Mucosa of descending colon (tissue), 3 donors: ENCODE measurements around the gene IRAK4. TPM values are rescaled to one million over a fixed set of nuclear protein-coding genes. Genes with fewer than 3 reads are reported as not detected.

Experiments used
- ATAC-seq: fragments of 200-7000 bp; cut with Tn5 transposase; one replicate; pipeline ENCODE4 v1.9.1; 2020; ENCODE audit warnings: mild to moderate bottlenecking, moderate library complexity
- DNase-seq, 3 donors: peaks; one replicate each; pipeline ENCODE4 v3.0.0-alpha.2; 2020
- H3K36me3 ChIP-seq: fragments of 200-600 bp; one replicate; pipeline ENCODE4 v1.8.0; 2021; ENCODE audit warnings: low read depth, mild to moderate bottlenecking
- H3K4me1 ChIP-seq: fragments of 200-600 bp; one replicate; pipeline ENCODE4 v1.8.0; 2021; ENCODE audit warnings: low read depth, mild to moderate bottlenecking
- H3K4me3 ChIP-seq: fragments of 200-600 bp; one replicate; pipeline ENCODE4 v1.8.0; 2021; ENCODE audit warnings: mild to moderate bottlenecking
- H3K9me3 ChIP-seq: fragments of 200-600 bp; one replicate; pipeline ENCODE4 v1.8.0; 2021; ENCODE audit warnings: mild to moderate bottlenecking
- intact Hi-C, 2 donors: fragments of 100-400 bp; cut with DNase I in 1 of 2; cut with micrococcal nuclease in 1 of 2; formaldehyde crosslinking; loops; one replicate each; pipeline versions ENCODE4 v1.11.0 to v1.11.1; 2022; cut with DNase I, micrococcal nuclease
- total RNA-seq, 3 donors: library from RNA; stranded (reverse); fragmentation: NEBNext Ultra II Directional in 2 of 3; extraction: Animal tissue kit (Norgen Biotek cat#: 25700) in 2 of 3; gene quantifications; one replicate each; pipeline versions ENCODE4 v1.2.1 to v1.2.4, GENCODE V29; 2021 to 2023
- TF ChIP-seq, protein P1 (sequence below): fragments of 200-600 bp; IDR thresholded peaks from one replicate; pipeline ENCODE4 v1.8.0; 2022; ENCODE audit warnings: antibody characterized with exemption, mild to moderate bottlenecking
- donor health status: DM: no; HTN: no; CAD: no; lungs with moderate emphysema.
- donor health status: DM: no; HTN: no; CAD: no.
- donor health status: DM: no; HTN: yes; CAD: no.

Gene IRAK4
- total RNA-seq, 3 donors from 2014 or later: 20.8 to 22.0 (median 20.9) TPM

DNA sequence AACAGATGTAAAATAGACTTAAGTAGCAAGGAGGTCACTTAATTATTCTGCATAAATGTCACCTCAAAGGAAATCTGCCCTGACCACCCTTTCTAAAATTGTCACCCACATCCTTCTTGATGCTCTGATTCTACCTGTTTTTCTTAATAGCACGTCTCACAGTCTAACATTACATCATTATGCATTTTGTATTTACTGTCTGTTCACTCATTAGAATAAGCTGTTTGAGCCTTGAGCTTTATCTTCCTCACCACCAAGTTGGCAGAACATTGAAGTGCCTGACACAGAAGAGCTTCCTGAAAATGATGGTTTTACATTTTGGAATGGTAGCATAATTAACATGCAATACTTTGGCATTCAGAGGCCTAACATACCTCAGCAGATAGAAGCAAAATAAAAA is 68.3 kb downstream of the IRAK4 start:
- no peak for DNase-seq
- intact Hi-C loops: no loop called here
- Histone ChIP-seq H3K9me3 (no peaks in the 10 kb centered on the region), H3K4me3 (no peak overlapping the region), H3K36me3 (no peaks in the 10 kb centered on the region), H3K4me1 (no peaks in the 10 kb centered on the region)
- TF ChIP-seq, protein P1, sequence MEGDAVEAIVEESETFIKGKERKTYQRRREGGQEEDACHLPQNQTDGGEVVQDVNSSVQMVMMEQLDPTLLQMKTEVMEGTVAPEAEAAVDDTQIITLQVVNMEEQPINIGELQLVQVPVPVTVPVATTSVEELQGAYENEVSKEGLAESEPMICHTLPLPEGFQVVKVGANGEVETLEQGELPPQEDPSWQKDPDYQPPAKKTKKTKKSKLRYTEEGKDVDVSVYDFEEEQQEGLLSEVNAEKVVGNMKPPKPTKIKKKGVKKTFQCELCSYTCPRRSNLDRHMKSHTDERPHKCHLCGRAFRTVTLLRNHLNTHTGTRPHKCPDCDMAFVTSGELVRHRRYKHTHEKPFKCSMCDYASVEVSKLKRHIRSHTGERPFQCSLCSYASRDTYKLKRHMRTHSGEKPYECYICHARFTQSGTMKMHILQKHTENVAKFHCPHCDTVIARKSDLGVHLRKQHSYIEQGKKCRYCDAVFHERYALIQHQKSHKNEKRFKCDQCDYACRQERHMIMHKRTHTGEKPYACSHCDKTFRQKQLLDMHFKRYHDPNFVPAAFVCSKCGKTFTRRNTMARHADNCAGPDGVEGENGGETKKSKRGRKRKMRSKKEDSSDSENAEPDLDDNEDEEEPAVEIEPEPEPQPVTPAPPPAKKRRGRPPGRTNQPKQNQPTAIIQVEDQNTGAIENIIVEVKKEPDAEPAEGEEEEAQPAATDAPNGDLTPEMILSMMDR: no peak
- no peak for ATAC-seq

- peaks cover 5% of the 10 kb centered on the region for H3K4me1 ChIP-seq
- intact Hi-C loops: no loop called here
- H3K9me3 ChIP-seq: no peaks in the 10 kb centered on the region
- no peaks in the 10 kb centered on the region for H3K36me3 ChIP-seq
- DNase-seq: no peak
- ATAC-seq: no peak
- TF ChIP-seq, protein P1: no peak
- no peak overlapping the region for H3K4me3 ChIP-seq
These were observed 73.9 kb downstream of the IRAK4 start for GRCh38 chr12:43832463-43833168.

DNA sequence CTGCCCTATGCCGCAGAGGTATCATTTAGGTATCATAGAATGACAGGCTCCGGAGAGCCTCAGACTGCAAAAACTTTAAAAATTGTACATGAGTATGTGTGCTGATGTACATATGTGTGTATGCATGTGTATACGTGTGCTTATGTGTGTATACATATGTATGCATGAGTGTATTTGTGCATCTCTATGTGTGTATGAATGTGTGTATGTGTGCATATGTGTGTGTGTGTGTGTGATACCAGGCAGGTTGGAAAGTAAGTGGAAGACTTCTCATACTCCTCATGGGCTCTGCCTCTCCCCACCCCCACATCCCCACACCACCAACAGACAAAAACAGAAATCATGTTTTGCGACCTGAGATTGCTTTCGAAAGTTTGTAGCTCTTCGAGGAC is 76.5 kb downstream of the IRAK4 start:
- Histone ChIP-seq H3K4me3 (peak overlapping the region; percentile 65), H3K36me3 (no peaks in the 10 kb centered on the region), H3K9me3 (no peaks in the 10 kb centered on the region), H3K4me1 (peaks cover 5% of the 10 kb centered on the region)
- DNase-seq: no peak
- ATAC-seq: peak; percentile 7
- intact Hi-C loops: loop anchor here in 1 of 2 donors (5.0 kb wide), 1 partner anchor 78 kb away; the partner anchor contains the start of genes IRAK4 and PUS7L
- TF ChIP-seq, protein P1: no peak

GRCh38 chr12:43835656-43836474 is 77.1 kb downstream of the IRAK4 start, which contains the start of gene TMEM117:
Gene TMEM117 (plus strand): TSS chr12:43836081.
- TF ChIP-seq, protein P1: no peak
- Histone ChIP-seq H3K36me3 (no peaks in the 10 kb centered on the region), H3K4me3 (peak within 1 kb of the TSS; percentile 65), H3K9me3 (no peaks in the 10 kb centered on the region), H3K4me1 (peaks cover 5% of the 10 kb centered on the region)
- DNase-seq (peak; percentile 69 to 82 (median 82)), ATAC-seq (peak; percentile 92)
- intact Hi-C loops: loop anchor here in 1 of 2 donors (5.0 kb wide), 1 partner anchor 79 kb away; the partner anchor contains the start of genes IRAK4 and PUS7L

GRCh38 chr12:43836475-43836989 is 77.8 kb downstream of the IRAK4 start:
- Histone ChIP-seq H3K4me1 (peaks cover 5% of the 10 kb centered on the region), H3K4me3 (peak overlapping the region; percentile 65), H3K9me3 (no peaks in the 10 kb centered on the region), H3K36me3 (no peaks in the 10 kb centered on the region)
- intact Hi-C loops: loop anchor here in 1 of 2 donors (5.0 kb wide), 1 partner anchor 79 kb away; the partner anchor contains the start of genes IRAK4 and PUS7L
- TF ChIP-seq, protein P1: no peak
- peak; percentile 71 for ATAC-seq
- DNase-seq: peak in 1 of 3 donors; percentile 40

Other genes starting within 250 kb of the IRAK4 start
- not detected for gene ADAMTS20, start 206.7 kb upstream of the IRAK4 start, total RNA-seq
- 10 to 100 TPM in 2 of 3 donors, 1 to 10 TPM in 1; 9.2 to 18.0 (median 15.1) TPM for gene PUS7L, start 161 bp upstream of the IRAK4 start, total RNA-seq
- 100 to 1,000 TPM; 108 to 124 (median 116) TPM for gene TWF1, start 47.4 kb downstream of the IRAK4 start, total RNA-seq
- 10 to 100 TPM; 10.1 to 15.2 (median 12.3) TPM for gene TMEM117, start 77.1 kb downstream of the IRAK4 start, total RNA-seq